Measurements from ENCODE around the gene PLD6. TPM values are rescaled to one million over a fixed set of nuclear protein-coding genes. Genes with fewer than 3 reads are reported as not detected.

PLD6 gene
- total and polyA plus RNA-seq, 2 donors (not counting 1 experiment from before 2014, with no cell fraction given) = 2.0 to 4.1 TPM

GRCh38 chr17:17151541-17151940, 54.6 kb downstream of the PLD6 start:
- no peak for ATAC-seq (ENCODE audit: low read depth)
- Mint-ChIP-seq H3K4me3 (no peak overlapping the region), H3K4me1 (peaks cover 8% of the 10 kb centered on the region), H3K27ac (no peak overlapping the region), H3K9me3 (ENCODE audit: insufficient read depth) (no peaks in the 10 kb centered on the region), H3K27me3 (no peaks in the 10 kb centered on the region)
- Histone ChIP-seq H3K4me1 (ENCODE audit: control insufficient read depth in 2 of 2, insufficient read depth in 2 of 2, low read length in 2 of 2) (no peaks in the 10 kb centered on the region), H2AFZ (ENCODE audit: insufficient read depth, low read depth, low read length, poor library complexity, severe bottlenecking) (no peak overlapping the region), H3K4me2 (replicated peaks; ENCODE audit: low read depth, low read length, poor library complexity, severe bottlenecking) (no peak overlapping the region), H3K36me3 (replicated peaks in 1 of 2; ENCODE audit: control extremely low read depth in 1 of 2, control insufficient read depth in 1 of 2, extremely low read depth in 1 of 2, insufficient read depth in 2 of 2, low read length in 1 of 2) (peaks cover 0 to 78% of the 10 kb centered on the region in 2 experiments), H3K27ac (ENCODE audit: low read length in 2 of 2) (no peak overlapping the region), H3K79me2 (ENCODE audit: control insufficient read depth, insufficient read depth, low read length) (no peaks in the 10 kb centered on the region), H4K20me1 (ENCODE audit: control insufficient read depth, insufficient read depth, low read length, poor library complexity, severe bottlenecking) (no peaks in the 10 kb centered on the region), H3K9ac (ENCODE audit: low read length) (no peak overlapping the region), H3K27me3 (replicated peaks in 1 of 4; ENCODE audit: control extremely low read depth in 1 of 4, control insufficient read depth in 3 of 4, insufficient read depth in 4 of 4, low read length in 3 of 4) (no peaks in the 10 kb centered on the region), H3K9me3 (ENCODE audit: control extremely low read depth in 1 of 3, control insufficient read depth in 2 of 3, insufficient read depth in 1 of 3, low read length in 2 of 3) (no peaks in the 10 kb centered on the region), H3K4me3 (ENCODE audit: control extremely low read depth in 1 of 5, extremely low read depth in 1 of 5, insufficient read depth in 1 of 5, low read depth in 2 of 5, low read length in 4 of 5) (no peak overlapping the region)
- DNase-seq = no peak
- WGBS (ENCODE audit: insufficient coverage) = 95% methylated on average over 2 of the region's 3 CpGs
- TF ChIP-seq CTCF (IDR thresholded peaks at IDR 0.05) (no peak), EZH2 (IDR thresholded peaks at IDR 0.05; ENCODE audit: borderline replicate concordance, insufficient read depth, low read depth, low read length, poor library complexity, severe bottlenecking) (no peak)
- intact Hi-C loops (cut with micrococcal nuclease) = no loop called here
- CTCF ChIA-PET = interaction anchor here (0.9 kb wide), 1 partner anchor 150 kb away, joined by 3 read pairs; no protein-coding TSS in a partner anchor
- POLR2A ChIA-PET = no interaction called here

- Histone ChIP-seq H3K27ac (ENCODE audit: low read length in 2 of 2) (no peak overlapping the region), H3K27me3 (replicated peaks in 1 of 4; ENCODE audit: control extremely low read depth in 1 of 4, control insufficient read depth in 3 of 4, insufficient read depth in 4 of 4, low read length in 3 of 4) (no peaks in the 10 kb centered on the region), H3K4me2 (replicated peaks; ENCODE audit: low read depth, low read length, poor library complexity, severe bottlenecking) (no peak overlapping the region), H4K20me1 (ENCODE audit: control insufficient read depth, insufficient read depth, low read length, poor library complexity, severe bottlenecking) (no peaks in the 10 kb centered on the region), H2AFZ (ENCODE audit: insufficient read depth, low read depth, low read length, poor library complexity, severe bottlenecking) (no peak overlapping the region), H3K4me1 (ENCODE audit: control insufficient read depth in 2 of 2, insufficient read depth in 2 of 2, low read length in 2 of 2) (no peaks in the 10 kb centered on the region), H3K79me2 (ENCODE audit: control insufficient read depth, insufficient read depth, low read length) (no peaks in the 10 kb centered on the region), H3K36me3 (replicated peaks in 1 of 2; ENCODE audit: control extremely low read depth in 1 of 2, control insufficient read depth in 1 of 2, extremely low read depth in 1 of 2, insufficient read depth in 2 of 2, low read length in 1 of 2) (peaks cover 0 to 78% of the 10 kb centered on the region in 2 experiments), H3K4me3 (ENCODE audit: control extremely low read depth in 1 of 5, extremely low read depth in 1 of 5, insufficient read depth in 1 of 5, low read depth in 2 of 5, low read length in 4 of 5) (no peak overlapping the region), H3K9ac (ENCODE audit: low read length) (no peak overlapping the region), H3K9me3 (ENCODE audit: control extremely low read depth in 1 of 3, control insufficient read depth in 2 of 3, insufficient read depth in 1 of 3, low read length in 2 of 3) (no peaks in the 10 kb centered on the region)
- Mint-ChIP-seq H3K4me3 (no peak overlapping the region), H3K9me3 (ENCODE audit: insufficient read depth) (no peaks in the 10 kb centered on the region), H3K27me3 (no peaks in the 10 kb centered on the region), H3K27ac (no peak overlapping the region), H3K4me1 (peaks cover 8% of the 10 kb centered on the region)
- DNase-seq (no peak), ATAC-seq (ENCODE audit: low read depth) (no peak)
- POLR2A ChIA-PET = no interaction called here
- WGBS (ENCODE audit: insufficient coverage) = 97% methylated on average over 4 of the region's 5 CpGs
- CTCF ChIA-PET = no interaction called here
- TF ChIP-seq EZH2 (IDR thresholded peaks at IDR 0.05; ENCODE audit: borderline replicate concordance, insufficient read depth, low read depth, low read length, poor library complexity, severe bottlenecking) (no peak), CTCF (IDR thresholded peaks at IDR 0.05) (no peak)
- intact Hi-C loops (cut with micrococcal nuclease) = no loop called here
Measured at GRCh38 chr17:17151055-17151454, 55.1 kb downstream of the PLD6 start.

Small RNAs within 50 kb of the gene (small RNA-seq; reads per million reads assigned to genes)
- not detected for gene RNU6-767P (ENCODE audit: insufficient read length, low read depth, low replicate concordance)

Other genes with a start within 250 kb of the PLD6 start
- gene TNFRSF13B, start 234.2 kb downstream of the PLD6 start, total RNA-seq = 217 and 219 TPM in 2 replicates
- 37.8 and 74.5 TPM in 2 replicates for gene TNFRSF13B, start 234.2 kb downstream of the PLD6 start, polyA plus RNA-seq
- gene MPRIP, start 163.9 kb downstream of the PLD6 start, total RNA-seq = 299 and 301 TPM in 2 replicates
- gene MPRIP, start 163.9 kb downstream of the PLD6 start, polyA plus RNA-seq = 130 and 155 TPM in 2 replicates
- 128 and 144 TPM in 2 replicates for gene FLCN, start 30.8 kb upstream of the PLD6 start, total RNA-seq
- 36.6 and 38.8 TPM in 2 replicates for gene FLCN, start 30.8 kb upstream of the PLD6 start, polyA plus RNA-seq
- gene COPS3, start 74.9 kb upstream of the PLD6 start, total RNA-seq = 45.5 and 46.9 TPM in 2 replicates
- gene COPS3, start 74.9 kb upstream of the PLD6 start, polyA plus RNA-seq = 37.2 and 61.7 TPM in 2 replicates
- 0.46 and 0.47 TPM in 2 replicates for gene NT5M, start 97.0 kb upstream of the PLD6 start, total RNA-seq
- gene NT5M, start 97.0 kb upstream of the PLD6 start, polyA plus RNA-seq = 0.40 and 0.76 TPM in 2 replicates